DND-41 (cell line): ENCODE results near the gene CTIF.

ENCODE experiments used
- ATAC-seq: fragments of 200-7000 bp; cut with Tn5 transposase; 3 replicates; pipeline ENCODE4 v1.9.1; 2021; ENCODE audit warnings: low read depth; ENCODE audit not compliant: insufficient read depth
- DNase-seq: peaks from one replicate; pipeline ENCODE4 v3.0.0-alpha.2; 2020
- H2AFZ ChIP-seq: 2 replicates; pipeline ENCODE4 v1.6.0; 2012; ENCODE audit warnings: low read depth, low read length
- H3K27ac ChIP-seq: 2 replicates; pipeline ENCODE4 v1.5.1; 2012; ENCODE audit warnings: low read length, inconsistent platforms
- H3K27me3 ChIP-seq: fragments of 200-600 bp; sonication (generic); 2 replicates; pipeline ENCODE4 v1.6.0; 2012; ENCODE audit warnings: low read length, mild to moderate bottlenecking, inconsistent platforms; ENCODE audit not compliant: insufficient read depth, poor library complexity
- H3K36me3 ChIP-seq: 2 replicates; pipeline ENCODE4 v1.5.1; 2012; ENCODE audit warnings: low read length, inconsistent platforms; ENCODE audit not compliant: insufficient read depth
- H3K4me1 ChIP-seq: 2 replicates; pipeline ENCODE4 v1.5.1; 2012; ENCODE audit warnings: mild to moderate bottlenecking, low read length; ENCODE audit not compliant: insufficient read depth
- H3K4me2 ChIP-seq: 2 replicates; pipeline ENCODE4 v1.6.0; 2012; ENCODE audit warnings: mild to moderate bottlenecking, moderate library complexity, low read length, inconsistent platforms; ENCODE audit not compliant: insufficient read depth
- H3K4me3 ChIP-seq, 2 experiments: fragments of 200-600 bp in 1 of 2; shearing (Covaris generic) in 1 of 2; 2 replicates each; pipeline ENCODE4 v1.5.1; 2012 to 2016; ENCODE audit warnings: inconsistent platforms in 2 of 2, low read length in 2 of 2, mild to moderate bottlenecking in 2 of 2, low read depth in 1 of 2, moderate library complexity in 1 of 2
- H3K79me2 ChIP-seq: 2 replicates; pipeline ENCODE4 v1.6.0; 2012; ENCODE audit warnings: low read length, inconsistent platforms; ENCODE audit not compliant: insufficient read depth
- H3K9ac ChIP-seq: 2 replicates; pipeline ENCODE4 v1.6.0; 2012; ENCODE audit warnings: low read depth, mild to moderate bottlenecking, inconsistent platforms, low read length, moderate library complexity
- H3K9me3 ChIP-seq: 2 replicates; pipeline ENCODE4 v1.5.1; 2012; ENCODE audit warnings: low read length, moderate library complexity, mild to moderate bottlenecking, inconsistent platforms; ENCODE audit not compliant: insufficient read depth, severe bottlenecking
- H4K20me1 ChIP-seq: 2 replicates; pipeline ENCODE4 v1.6.0; 2012; ENCODE audit warnings: low read length; ENCODE audit not compliant: insufficient read depth
- CTCF ChIP-seq: IDR thresholded peaks from 2 replicates; pipeline ENCODE4 v1.5.1; 2012; ENCODE audit warnings: borderline replicate concordance, low read length, moderate library complexity, mild to moderate bottlenecking; ENCODE audit not compliant: poor library complexity, severe bottlenecking; ENCODE audit errors: extremely low read depth
- EZH2 ChIP-seq: IDR thresholded peaks from 3 replicates; pipeline ENCODE4 v1.6.1; 2012; ENCODE audit warnings: borderline replicate concordance, low read depth, mild to moderate bottlenecking, moderate library complexity, low read length, inconsistent platforms; ENCODE audit not compliant: severe bottlenecking

Gene CTIF

DNA sequence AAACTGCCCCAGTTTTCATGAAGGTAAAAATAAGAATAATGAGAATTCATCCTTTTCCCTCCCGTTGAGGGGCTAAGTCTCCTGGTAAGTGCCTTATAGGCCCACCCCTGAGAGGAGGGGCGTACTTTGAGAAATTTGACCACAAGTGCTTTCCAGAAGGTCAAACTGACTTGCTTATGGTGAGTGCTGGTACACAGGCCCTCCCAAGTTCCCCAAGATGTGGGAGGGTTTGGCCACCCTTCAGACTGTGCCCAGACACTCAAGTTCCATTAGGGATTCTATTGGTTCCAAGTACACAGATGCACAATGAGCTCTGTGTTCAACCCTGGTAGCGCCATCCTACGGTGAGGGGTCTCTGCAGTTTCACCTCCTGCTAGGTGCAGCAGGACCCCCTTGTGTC lies 205.1 kb downstream of the CTIF start:
- no peaks in the 10 kb centered on the region; the same call in 1 of the 2 replicates for H4K20me1 ChIP-seq
- no peak for TF ChIP-seq CTCF
- no peak for TF ChIP-seq EZH2
- H3K27me3 ChIP-seq: no peaks in the 10 kb centered on the region
- H2AFZ ChIP-seq: no peak overlapping the region
- H3K4me1 ChIP-seq: no peaks in the 10 kb centered on the region
- no peak overlapping the region for H3K4me3 ChIP-seq
- ATAC-seq (no peak), DNase-seq (no peak)
- no peak overlapping the region for H3K27ac ChIP-seq
- H3K79me2 ChIP-seq: no peaks in the 10 kb centered on the region
- no peaks in the 10 kb centered on the region for H3K9me3 ChIP-seq
- H3K9ac ChIP-seq: no peak overlapping the region
- no peaks in the 10 kb centered on the region for H3K36me3 ChIP-seq
- H3K4me2 ChIP-seq: no peak overlapping the region

GRCh38 chr18:48745293-48745692 lies 206.5 kb downstream of the CTIF start:
- no peak overlapping the region for H3K27ac ChIP-seq
- H3K27me3 ChIP-seq: no peaks in the 10 kb centered on the region
- DNase-seq (no peak), ATAC-seq (no peak)
- no peak for TF ChIP-seq EZH2
- TF ChIP-seq CTCF: no peak
- no peak overlapping the region for H3K4me3 ChIP-seq
- no peaks in the 10 kb centered on the region for H3K9me3 ChIP-seq
- H2AFZ ChIP-seq: no peak overlapping the region
- H3K36me3 ChIP-seq: no peaks in the 10 kb centered on the region
- H3K9ac ChIP-seq: no peak overlapping the region
- H3K4me1 ChIP-seq: no peaks in the 10 kb centered on the region
- no peak overlapping the region for H3K4me2 ChIP-seq
- H4K20me1 ChIP-seq: no peaks in the 10 kb centered on the region
- no peaks in the 10 kb centered on the region for H3K79me2 ChIP-seq

DNA sequence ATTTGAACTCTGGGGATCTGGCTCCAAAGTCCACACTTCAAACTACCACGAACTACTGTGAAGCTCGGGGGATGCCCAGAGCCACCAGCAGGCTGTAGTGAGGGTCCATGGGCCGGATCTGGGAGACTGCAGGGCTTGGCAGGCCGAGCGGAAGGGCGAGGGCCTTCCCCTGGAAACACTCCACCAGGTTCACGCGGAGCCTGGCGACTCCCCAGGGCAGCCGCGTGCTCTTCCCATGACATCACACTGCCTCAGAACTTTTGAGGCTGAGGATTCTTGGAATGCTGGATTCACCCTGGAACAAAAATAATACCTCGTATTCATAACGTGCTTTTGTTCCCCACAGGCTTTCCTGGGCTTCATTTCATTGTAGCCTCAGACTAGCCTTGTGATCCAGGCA lies 210.9 kb downstream of the CTIF start:
- Histone ChIP-seq H3K9ac (no peak overlapping the region), H3K27ac (no peak overlapping the region), H3K79me2 (no peaks in the 10 kb centered on the region), H2AFZ (no peak overlapping the region), H3K27me3 (no peaks in the 10 kb centered on the region), H3K4me1 (no peaks in the 10 kb centered on the region), H3K4me3 (no peak overlapping the region), H3K9me3 (no peaks in the 10 kb centered on the region), H3K36me3 (no peaks in the 10 kb centered on the region), H4K20me1 (no peaks in the 10 kb centered on the region), H3K4me2 (no peak overlapping the region)
- DNase-seq (no peak), ATAC-seq (no peak)
- no peak for TF ChIP-seq EZH2
- no peak for TF ChIP-seq CTCF

DNA sequence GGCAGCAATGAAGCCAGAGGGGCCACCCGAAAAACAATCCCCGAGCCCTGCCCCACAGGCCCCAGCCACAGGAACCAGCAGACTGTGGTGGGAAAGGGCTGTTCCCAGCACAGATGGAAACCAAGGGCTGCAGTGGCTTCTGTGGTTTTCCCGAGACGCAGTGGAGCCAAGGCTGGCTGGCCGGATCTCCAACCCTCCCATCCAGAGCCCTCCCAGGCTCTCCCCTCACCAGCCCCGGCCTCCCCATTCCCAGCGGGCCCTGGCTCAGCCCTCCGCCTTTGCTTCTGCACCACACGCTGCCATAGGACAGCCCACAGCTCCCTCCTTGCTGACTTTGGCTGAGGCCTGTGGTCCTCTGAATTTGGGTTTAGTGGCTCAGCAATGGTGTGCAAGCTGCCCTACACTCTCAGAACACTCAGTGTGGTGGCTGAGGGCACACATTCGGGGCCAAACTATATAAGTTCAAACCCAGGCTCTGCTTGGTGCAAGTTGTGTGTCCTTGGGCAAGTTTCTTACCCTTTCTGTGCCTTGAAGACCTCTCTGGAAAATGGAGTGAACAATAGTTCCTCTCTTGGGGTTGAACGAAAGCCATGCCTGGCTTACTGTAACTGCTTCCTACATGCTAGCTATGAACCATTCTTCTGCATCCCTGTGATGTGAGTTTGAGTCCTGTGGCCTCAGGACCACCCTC lies 211.8 kb downstream of the CTIF start:
- Histone ChIP-seq H3K9ac (no peak overlapping the region), H3K36me3 (no peaks in the 10 kb centered on the region), H4K20me1 (no peaks in the 10 kb centered on the region), H3K27me3 (no peaks in the 10 kb centered on the region), H3K27ac (no peak overlapping the region), H2AFZ (no peak overlapping the region), H3K4me3 (no peak overlapping the region), H3K4me1 (no peaks in the 10 kb centered on the region), H3K9me3 (no peaks in the 10 kb centered on the region), H3K4me2 (no peak overlapping the region), H3K79me2 (no peaks in the 10 kb centered on the region)
- DNase-seq (no peak), ATAC-seq (no peak)
- no peak for TF ChIP-seq EZH2
- TF ChIP-seq CTCF: no peak
